Measurements from ENCODE around the gene TSC22D1. TPM values are rescaled to one million over a fixed set of nuclear protein-coding genes. Genes with fewer than 3 reads are reported as not detected.

TSC22D1 gene
- total RNA-seq, 1 experiment from 2014 or later: 79.2 TPM

- ChIA-PET CTCF (no interaction called here), POLR2A (ENCODE audit: unreplicated experiment) (no interaction called here)
- no peaks in the 10 kb centered on the region for H4K20me1 ChIP-seq (ENCODE audit: insufficient read depth)
Measured at GRCh38 chr13:44452418-44452817, 123.7 kb downstream of the TSC22D1 start.

DNA sequence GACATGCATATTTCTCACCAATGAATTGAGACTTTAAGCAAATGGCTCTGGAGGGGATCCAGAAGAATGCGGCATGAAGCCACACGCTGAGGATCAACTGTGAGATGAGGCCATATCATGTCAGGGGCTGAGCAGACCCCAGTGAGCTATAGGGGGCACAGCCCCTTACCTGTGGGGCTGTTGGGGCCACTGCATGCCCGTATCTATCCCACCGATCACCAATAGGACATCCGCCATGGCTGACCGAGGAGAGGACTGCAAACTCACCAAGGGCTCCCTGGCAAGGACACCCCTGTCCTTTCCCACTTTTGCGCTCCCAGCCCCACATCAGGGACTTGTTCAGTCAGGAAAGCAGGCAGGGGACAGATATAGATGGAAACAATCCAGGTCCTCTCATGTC is 124.5 kb downstream of the TSC22D1 start:
- Histone ChIP-seq H3K79me2 (ENCODE audit: low read depth) (peaks cover 57% of the 10 kb centered on the region), H4K20me1 (ENCODE audit: insufficient read depth) (no peaks in the 10 kb centered on the region)
- POLR2A ChIA-PET (ENCODE audit: unreplicated experiment): no interaction called here

More at GRCh38 chr13:44452418-44452817, 123.7 kb downstream of the TSC22D1 start:
- peaks cover 4% of the 10 kb centered on the region; the same call in 1 of the 2 replicates for H3K36me3 ChIP-seq (ENCODE audit: low read depth)
- DNase-seq: no peak
- H3K4me1 ChIP-seq (replicated peaks; ENCODE audit: insufficient read depth): peaks cover 23% of the 10 kb centered on the region
- intact Hi-C loops (cut with micrococcal nuclease; ENCODE audit: unreplicated experiment): no loop called here
- no peaks in the 10 kb centered on the region for H3K9me2 ChIP-seq (ENCODE audit: insufficient read depth)
- peaks cover 64% of the 10 kb centered on the region for H3K79me2 ChIP-seq (ENCODE audit: low read depth)
- BruUV-seq (replicated peaks): no TSS peak
- peaks cover 21% of the 10 kb centered on the region for H3F3A ChIP-seq (ENCODE audit: insufficient read depth, low read depth)
- H3K27me3 ChIP-seq (ENCODE audit: insufficient read depth, low read depth): no peaks in the 10 kb centered on the region
- no peak overlapping the region for H3K4me2 ChIP-seq
- TF ChIP-seq EZH2 (IDR thresholded peaks at IDR 0.05; ENCODE audit: low read depth) (no peak), CTCF (conservative IDR thresholded peaks at IDR 0.05) (no peak)
- H3K4me3 ChIP-seq: no peak overlapping the region
- H3K27ac ChIP-seq: no peak overlapping the region; the same call in 1 of the 2 replicates
- H2AFZ ChIP-seq: no peak overlapping the region
- H3K9me3 ChIP-seq (ENCODE audit: insufficient read depth, low read depth): no peaks in the 10 kb centered on the region

DNA sequence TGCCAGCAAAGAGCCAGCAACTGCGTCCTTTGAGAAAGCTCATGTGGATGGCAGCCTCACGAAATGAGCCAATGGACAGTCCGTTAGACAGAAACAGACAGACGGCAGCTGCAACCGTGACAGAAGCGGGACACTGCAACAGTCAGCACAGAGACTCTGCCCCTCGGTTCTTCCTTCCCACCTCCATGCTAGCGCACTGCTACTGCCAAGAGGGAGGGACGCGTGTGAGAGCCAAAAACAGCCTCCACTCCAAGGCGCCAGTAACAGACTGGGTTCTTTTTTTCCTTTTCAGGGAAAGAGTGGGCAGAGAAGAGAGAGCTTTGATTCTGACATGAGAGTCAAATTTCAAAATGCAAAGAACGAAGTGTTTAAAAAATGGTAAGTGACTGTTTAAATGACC is 125.0 kb downstream of the TSC22D1 start:
- Histone ChIP-seq H3K79me2 (ENCODE audit: low read depth) (peaks cover 56% of the 10 kb centered on the region), H3K27ac (peak overlapping the region; percentile 77), H3K36me3 (ENCODE audit: low read depth) (no peaks in the 10 kb centered on the region), H3K4me3 (no peak overlapping the region), H3K9me2 (ENCODE audit: insufficient read depth) (no peaks in the 10 kb centered on the region), H2AFZ (no peak overlapping the region), H3K4me1 (replicated peaks; ENCODE audit: insufficient read depth) (peaks cover 23% of the 10 kb centered on the region), H3K9me3 (ENCODE audit: insufficient read depth, low read depth) (no peaks in the 10 kb centered on the region), H3F3A (ENCODE audit: insufficient read depth, low read depth) (peaks cover 21% of the 10 kb centered on the region), H3K27me3 (ENCODE audit: insufficient read depth, low read depth) (no peaks in the 10 kb centered on the region), H4K20me1 (ENCODE audit: insufficient read depth) (no peaks in the 10 kb centered on the region), H3K4me2 (peak overlapping the region; percentile 50; the same call in 1 of the 2 replicates)
- intact Hi-C loops (cut with micrococcal nuclease; ENCODE audit: unreplicated experiment): no loop called here
- TF ChIP-seq EZH2 (IDR thresholded peaks at IDR 0.05; ENCODE audit: low read depth) (no peak), CTCF (conservative IDR thresholded peaks at IDR 0.05) (no peak)
- no TSS peak for BruUV-seq (replicated peaks)
- no peak for DNase-seq
- ChIA-PET CTCF (no interaction called here), POLR2A (ENCODE audit: unreplicated experiment) (no interaction called here)

More for the DNA sequence above, 124.5 kb downstream of the TSC22D1 start:
- H3K27ac ChIP-seq: peak overlapping the region; percentile 77; the same call in 1 of the 2 replicates
- no peaks in the 10 kb centered on the region for H3K9me2 ChIP-seq (ENCODE audit: insufficient read depth)
- TF ChIP-seq CTCF (conservative IDR thresholded peaks at IDR 0.05): no peak
- no peak for TF ChIP-seq EZH2 (IDR thresholded peaks at IDR 0.05; ENCODE audit: low read depth)
- no peak overlapping the region for H2AFZ ChIP-seq
- peaks cover 21% of the 10 kb centered on the region for H3F3A ChIP-seq (ENCODE audit: insufficient read depth, low read depth)
- no peaks in the 10 kb centered on the region for H3K9me3 ChIP-seq (ENCODE audit: insufficient read depth, low read depth)
- intact Hi-C loops (cut with micrococcal nuclease; ENCODE audit: unreplicated experiment): no loop called here
- H3K27me3 ChIP-seq (ENCODE audit: insufficient read depth, low read depth): no peaks in the 10 kb centered on the region
- H3K4me3 ChIP-seq: no peak overlapping the region
- no TSS peak for BruUV-seq (replicated peaks)
- no peak for DNase-seq
- H3K36me3 ChIP-seq (ENCODE audit: low read depth): peaks cover 3% of the 10 kb centered on the region; the same call in 1 of the 2 replicates
- CTCF ChIA-PET: no interaction called here
- no peak overlapping the region for H3K4me2 ChIP-seq
- peaks cover 23% of the 10 kb centered on the region for H3K4me1 ChIP-seq (replicated peaks; ENCODE audit: insufficient read depth)

Data from PC-9 (cell line).